Measurements from ENCODE around the gene BUB1B.

DNA sequence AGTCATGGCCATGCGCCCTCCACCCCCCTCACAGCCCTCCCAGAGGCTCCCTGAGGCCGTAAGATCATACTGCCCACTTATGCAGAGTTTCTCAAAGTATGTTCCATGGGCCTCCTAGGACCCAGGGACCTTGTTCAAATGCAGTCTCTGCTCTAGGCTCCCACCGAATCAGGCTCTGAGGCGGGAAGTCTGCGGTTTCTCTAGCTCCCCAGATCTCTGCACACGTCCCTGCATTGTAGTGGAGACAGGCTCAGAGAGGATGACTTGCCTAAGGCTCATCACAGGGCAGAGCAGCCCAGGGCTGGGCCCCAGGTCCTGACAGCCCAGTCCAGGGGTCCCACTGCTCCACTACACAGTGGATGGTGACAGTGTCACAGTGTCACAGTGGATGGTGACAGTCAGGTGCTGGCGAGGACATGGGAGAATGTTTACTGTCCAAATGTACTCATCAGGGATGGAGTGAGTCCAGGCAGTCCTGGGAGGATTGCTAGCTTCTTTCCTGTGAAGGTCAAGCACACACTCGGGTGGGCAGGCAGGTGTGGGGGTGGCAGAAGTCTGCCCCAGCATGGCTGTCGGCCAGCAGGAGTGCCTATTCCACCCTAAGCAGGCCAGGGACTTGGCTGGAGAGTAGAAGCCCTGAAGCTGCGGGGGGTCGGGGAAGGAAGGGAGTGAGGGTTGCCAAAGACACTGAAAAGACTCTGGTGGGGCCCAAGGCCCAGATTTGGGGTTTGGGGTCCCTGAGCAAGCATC, 109.6 kb downstream of the BUB1B start:
- no peak for TF ChIP-seq TCF7 (IDR thresholded peaks at IDR 0.05; ENCODE audit: borderline replicate concordance)
- TF ChIP-seq ZNF408 (CRISPR knock-in tag; IDR thresholded peaks at IDR 0.05; ENCODE audit: low read depth): no peak
- TF ChIP-seq ETV6 (IDR thresholded peaks at IDR 0.05; ENCODE audit: borderline replicate concordance in 1 of 2, low read depth in 2 of 2, low read length in 1 of 2): no peak
- no peak for TF ChIP-seq ETV6 (CRISPR knock-in tag; IDR thresholded peaks at IDR 0.05; ENCODE audit: borderline replicate concordance)
- TF ChIP-seq, protein P1, sequence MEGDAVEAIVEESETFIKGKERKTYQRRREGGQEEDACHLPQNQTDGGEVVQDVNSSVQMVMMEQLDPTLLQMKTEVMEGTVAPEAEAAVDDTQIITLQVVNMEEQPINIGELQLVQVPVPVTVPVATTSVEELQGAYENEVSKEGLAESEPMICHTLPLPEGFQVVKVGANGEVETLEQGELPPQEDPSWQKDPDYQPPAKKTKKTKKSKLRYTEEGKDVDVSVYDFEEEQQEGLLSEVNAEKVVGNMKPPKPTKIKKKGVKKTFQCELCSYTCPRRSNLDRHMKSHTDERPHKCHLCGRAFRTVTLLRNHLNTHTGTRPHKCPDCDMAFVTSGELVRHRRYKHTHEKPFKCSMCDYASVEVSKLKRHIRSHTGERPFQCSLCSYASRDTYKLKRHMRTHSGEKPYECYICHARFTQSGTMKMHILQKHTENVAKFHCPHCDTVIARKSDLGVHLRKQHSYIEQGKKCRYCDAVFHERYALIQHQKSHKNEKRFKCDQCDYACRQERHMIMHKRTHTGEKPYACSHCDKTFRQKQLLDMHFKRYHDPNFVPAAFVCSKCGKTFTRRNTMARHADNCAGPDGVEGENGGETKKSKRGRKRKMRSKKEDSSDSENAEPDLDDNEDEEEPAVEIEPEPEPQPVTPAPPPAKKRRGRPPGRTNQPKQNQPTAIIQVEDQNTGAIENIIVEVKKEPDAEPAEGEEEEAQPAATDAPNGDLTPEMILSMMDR (IDR thresholded peaks at IDR 0.05 in 2 of 3, conservative IDR thresholded peaks at IDR 0.05 in 1 of 3; ENCODE audit: insufficient read depth in 2 of 3, low read depth in 1 of 3, low read length in 3 of 3): no peak

Data from K562 (cell line).